ENCODE data around the gene GAS7. TPM values are rescaled to one million over a fixed set of nuclear protein-coding genes. Genes with fewer than 3 reads are reported as not detected.

Gene GAS7
- polyA plus RNA-seq, 1 donor (not counting 4 experiments of a cell fraction or from before 2014, with no cell fraction given): 0.10 TPM

DNA sequence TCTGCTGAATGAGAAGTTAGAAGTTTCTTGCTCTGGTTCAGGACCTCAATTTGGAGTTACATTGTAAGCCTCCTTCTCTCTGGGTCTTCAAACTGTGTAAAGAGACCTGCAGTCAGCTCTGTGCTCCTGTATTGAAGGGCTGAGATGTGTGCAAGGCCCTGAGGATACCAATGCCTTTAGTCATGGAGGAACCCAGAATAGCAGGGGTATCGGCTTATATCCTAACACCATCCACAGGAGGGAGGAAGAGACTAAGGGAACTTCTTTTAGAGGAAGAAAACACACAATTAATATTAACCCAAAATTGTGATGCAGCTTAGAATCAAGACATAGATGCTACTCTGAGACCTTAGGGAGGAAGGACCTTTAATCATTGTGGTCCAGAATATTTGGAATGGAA is 336.2 kb downstream of the GAS7 start:
- no peaks in the 10 kb centered on the region for H3K27me3 ChIP-seq (ENCODE audit: control insufficient read depth, extremely low read depth, insufficient read depth, low read length)
- no peaks in the 10 kb centered on the region for H3K36me3 ChIP-seq (ENCODE audit: control insufficient read depth in 2 of 2, extremely low read depth in 1 of 2, insufficient read depth in 2 of 2, low read length in 2 of 2)
- H3K9me1 ChIP-seq (ENCODE audit: control insufficient read depth, extremely low read depth, insufficient read depth, low read length): no peaks in the 10 kb centered on the region
- no peaks in the 10 kb centered on the region for H4K20me1 ChIP-seq (ENCODE audit: control insufficient read depth, extremely low read depth, insufficient read depth, low read length)
- dilution Hi-C loops (cut with MboI; ENCODE audit: extremely low pct_ligation_motif_present, low sequenced_read_pairs): no loop called here
- H2AFZ ChIP-seq (ENCODE audit: control insufficient read depth, low read length): no peak overlapping the region
- H3K9me3 ChIP-seq (ENCODE audit: control insufficient read depth, low read depth, low read length): no peaks in the 10 kb centered on the region
- no peak overlapping the region for H3K4me2 ChIP-seq (ENCODE audit: control insufficient read depth, extremely low read depth, insufficient read depth, low read depth, low read length)
- DNase-seq (ENCODE audit: low read depth, low spot score): no peak
- no peaks in the 10 kb centered on the region for H3K4me1 ChIP-seq (ENCODE audit: control insufficient read depth, extremely low read depth, insufficient read depth, low read length)
- no peak overlapping the region for H3K27ac ChIP-seq (ENCODE audit: control insufficient read depth, insufficient read depth, low read length)
- H3K4me3 ChIP-seq (ENCODE audit: control insufficient read depth in 2 of 3, extremely low read depth in 1 of 3, insufficient read depth in 2 of 3, low read depth in 1 of 3, low read length in 3 of 3): no peak overlapping the region
- no peaks in the 10 kb centered on the region for H3K79me2 ChIP-seq (ENCODE audit: control insufficient read depth, insufficient read depth, low read length)
- FAIRE-seq: no peak
- TF ChIP-seq, protein P1, sequence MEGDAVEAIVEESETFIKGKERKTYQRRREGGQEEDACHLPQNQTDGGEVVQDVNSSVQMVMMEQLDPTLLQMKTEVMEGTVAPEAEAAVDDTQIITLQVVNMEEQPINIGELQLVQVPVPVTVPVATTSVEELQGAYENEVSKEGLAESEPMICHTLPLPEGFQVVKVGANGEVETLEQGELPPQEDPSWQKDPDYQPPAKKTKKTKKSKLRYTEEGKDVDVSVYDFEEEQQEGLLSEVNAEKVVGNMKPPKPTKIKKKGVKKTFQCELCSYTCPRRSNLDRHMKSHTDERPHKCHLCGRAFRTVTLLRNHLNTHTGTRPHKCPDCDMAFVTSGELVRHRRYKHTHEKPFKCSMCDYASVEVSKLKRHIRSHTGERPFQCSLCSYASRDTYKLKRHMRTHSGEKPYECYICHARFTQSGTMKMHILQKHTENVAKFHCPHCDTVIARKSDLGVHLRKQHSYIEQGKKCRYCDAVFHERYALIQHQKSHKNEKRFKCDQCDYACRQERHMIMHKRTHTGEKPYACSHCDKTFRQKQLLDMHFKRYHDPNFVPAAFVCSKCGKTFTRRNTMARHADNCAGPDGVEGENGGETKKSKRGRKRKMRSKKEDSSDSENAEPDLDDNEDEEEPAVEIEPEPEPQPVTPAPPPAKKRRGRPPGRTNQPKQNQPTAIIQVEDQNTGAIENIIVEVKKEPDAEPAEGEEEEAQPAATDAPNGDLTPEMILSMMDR (optimal IDR thresholded peaks at IDR 0.05 in 1 of 3, IDR thresholded peaks at IDR 0.05 in 1 of 3, conservative IDR thresholded peaks at IDR 0.05 in 1 of 3; ENCODE audit: extremely low read depth in 1 of 3, insufficient read depth in 2 of 3, low read length in 3 of 3): no peak
- no peak for TF ChIP-seq EZH2 (IDR thresholded peaks at IDR 0.05; ENCODE audit: low read length)
- no peak overlapping the region for H3K9ac ChIP-seq (ENCODE audit: control insufficient read depth, extremely low read depth, insufficient read depth, low read length)

GRCh38 chr17:9860851-9861250 is 337.6 kb downstream of the GAS7 start:
- Histone ChIP-seq H3K9me1 (ENCODE audit: control insufficient read depth, extremely low read depth, insufficient read depth, low read length) (no peaks in the 10 kb centered on the region), H3K36me3 (ENCODE audit: control insufficient read depth in 2 of 2, extremely low read depth in 1 of 2, insufficient read depth in 2 of 2, low read length in 2 of 2) (no peaks in the 10 kb centered on the region), H3K4me1 (ENCODE audit: control insufficient read depth, extremely low read depth, insufficient read depth, low read length) (no peaks in the 10 kb centered on the region), H3K9ac (ENCODE audit: control insufficient read depth, extremely low read depth, insufficient read depth, low read length) (no peak overlapping the region), H3K4me2 (ENCODE audit: control insufficient read depth, extremely low read depth, insufficient read depth, low read depth, low read length) (no peak overlapping the region), H2AFZ (ENCODE audit: control insufficient read depth, low read length) (no peak overlapping the region), H3K27me3 (ENCODE audit: control insufficient read depth, extremely low read depth, insufficient read depth, low read length) (no peaks in the 10 kb centered on the region), H4K20me1 (ENCODE audit: control insufficient read depth, extremely low read depth, insufficient read depth, low read length) (no peaks in the 10 kb centered on the region), H3K27ac (ENCODE audit: control insufficient read depth, insufficient read depth, low read length) (no peak overlapping the region), H3K9me3 (ENCODE audit: control insufficient read depth, low read depth, low read length) (no peaks in the 10 kb centered on the region), H3K79me2 (ENCODE audit: control insufficient read depth, insufficient read depth, low read length) (no peaks in the 10 kb centered on the region), H3K4me3 (ENCODE audit: control insufficient read depth in 2 of 3, extremely low read depth in 1 of 3, insufficient read depth in 2 of 3, low read depth in 1 of 3, low read length in 3 of 3) (no peak overlapping the region)
- FAIRE-seq: no peak
- TF ChIP-seq, protein P1 (optimal IDR thresholded peaks at IDR 0.05 in 1 of 3, IDR thresholded peaks at IDR 0.05 in 1 of 3, conservative IDR thresholded peaks at IDR 0.05 in 1 of 3; ENCODE audit: extremely low read depth in 1 of 3, insufficient read depth in 2 of 3, low read length in 3 of 3): no peak
- TF ChIP-seq EZH2 (IDR thresholded peaks at IDR 0.05; ENCODE audit: low read length): no peak
- DNase-seq (ENCODE audit: low read depth, low spot score): no peak
- dilution Hi-C loops (cut with MboI; ENCODE audit: extremely low pct_ligation_motif_present, low sequenced_read_pairs): no loop called here

Other genes starting within 250 kb of the GAS7 start
- not detected in 3 replicates for gene MYH13, start 174.4 kb upstream of the GAS7 start, polyA plus RNA-seq
- not detected in 3 replicates for gene MYH8, start 223.3 kb upstream of the GAS7 start, polyA plus RNA-seq

Data from keratinocyte (primary cell).